ENCODE results near the gene BCAS3. TPM values are rescaled to one million over a fixed set of nuclear protein-coding genes. Genes with fewer than 3 reads are reported as not detected.

Gene BCAS3
- polyA plus RNA-seq, 1 donor from 2014 or later = 21.6 TPM

GRCh38 chr17:60641126-60641525, 36.5 kb upstream of the BCAS3 start:
- Histone ChIP-seq H3K4me2 (ENCODE audit: low read length) (no peak overlapping the region), H2AFZ (ENCODE audit: low read depth, low read length) (no peak overlapping the region), H4K20me1 (ENCODE audit: insufficient read depth) (no peaks in the 10 kb centered on the region), H3K4me3 (ENCODE audit: low read length) (no peak overlapping the region), H3K36me3 (ENCODE audit: insufficient read depth, low read length) (no peaks in the 10 kb centered on the region), H3K9ac (ENCODE audit: low read length) (no peak overlapping the region), H3K27ac (ENCODE audit: low read length) (no peak overlapping the region), H3K79me2 (replicated peaks; ENCODE audit: insufficient read depth, low read length) (no peaks in the 10 kb centered on the region), H3K9me3 (ENCODE audit: low read length) (no peaks in the 10 kb centered on the region), H3K27me3 (ENCODE audit: insufficient read depth, low read depth, low read length) (no peaks in the 10 kb centered on the region), H3K9me2 (ENCODE audit: insufficient read depth, low read length) (no peaks in the 10 kb centered on the region), H3F3A (ENCODE audit: insufficient read depth, low read length, poor library complexity, severe bottlenecking) (no peaks in the 10 kb centered on the region)
- TF ChIP-seq MXI1 (conservative IDR thresholded peaks at IDR 0.05; ENCODE audit: poor library complexity, severe bottlenecking) (no peak), TAF1 (IDR thresholded peaks at IDR 0.05; ENCODE audit: low read depth) (no peak), SMC3 (conservative IDR thresholded peaks at IDR 0.05; ENCODE audit: poor library complexity) (no peak), REST (IDR thresholded peaks at IDR 0.05; ENCODE audit: borderline replicate concordance) (no peak), EZH2 (IDR thresholded peaks at IDR 0.05; ENCODE audit: borderline replicate concordance, insufficient read depth, low read length, poor library complexity, severe bottlenecking) (no peak), RAD21 (conservative IDR thresholded peaks at IDR 0.05) (no peak), POLR2AphosphoS5 (IDR thresholded peaks at IDR 0.05) (no peak), CTCF (IDR thresholded peaks at IDR 0.05; ENCODE audit: poor library complexity, severe bottlenecking) (no peak), EP300 (conservative IDR thresholded peaks at IDR 0.05; ENCODE audit: poor library complexity, severe bottlenecking) (no peak)

- Histone ChIP-seq H3K9me2 (ENCODE audit: insufficient read depth, low read length) (no peaks in the 10 kb centered on the region), H3K79me2 (replicated peaks; ENCODE audit: insufficient read depth, low read length) (no peaks in the 10 kb centered on the region), H3K36me3 (ENCODE audit: insufficient read depth, low read length) (no peaks in the 10 kb centered on the region), H3K4me2 (ENCODE audit: low read length) (no peak overlapping the region), H3K4me3 (ENCODE audit: low read length) (no peak overlapping the region), H3K27me3 (ENCODE audit: insufficient read depth, low read depth, low read length) (no peaks in the 10 kb centered on the region), H3K9ac (ENCODE audit: low read length) (no peak overlapping the region), H3K9me3 (ENCODE audit: low read length) (no peaks in the 10 kb centered on the region), H2AFZ (ENCODE audit: low read depth, low read length) (no peak overlapping the region), H4K20me1 (ENCODE audit: insufficient read depth) (no peaks in the 10 kb centered on the region), H3F3A (ENCODE audit: insufficient read depth, low read length, poor library complexity, severe bottlenecking) (no peaks in the 10 kb centered on the region), H3K27ac (ENCODE audit: low read length) (no peak overlapping the region)
- no peak for TF ChIP-seq REST (IDR thresholded peaks at IDR 0.05; ENCODE audit: borderline replicate concordance)
- TF ChIP-seq CTCF (IDR thresholded peaks at IDR 0.05; ENCODE audit: poor library complexity, severe bottlenecking) = peak; percentile 62
- no peak for TF ChIP-seq EP300 (conservative IDR thresholded peaks at IDR 0.05; ENCODE audit: poor library complexity, severe bottlenecking)
- no peak for TF ChIP-seq TAF1 (IDR thresholded peaks at IDR 0.05; ENCODE audit: low read depth)
- TF ChIP-seq RAD21 (conservative IDR thresholded peaks at IDR 0.05) = peak; percentile 62
- no peak for TF ChIP-seq MXI1 (conservative IDR thresholded peaks at IDR 0.05; ENCODE audit: poor library complexity, severe bottlenecking)
- TF ChIP-seq POLR2AphosphoS5 (IDR thresholded peaks at IDR 0.05) = no peak
- peak; percentile 49 for TF ChIP-seq SMC3 (conservative IDR thresholded peaks at IDR 0.05; ENCODE audit: poor library complexity)
- no peak for TF ChIP-seq EZH2 (IDR thresholded peaks at IDR 0.05; ENCODE audit: borderline replicate concordance, insufficient read depth, low read length, poor library complexity, severe bottlenecking)
Measured at GRCh38 chr17:60641810-60642220, 35.8 kb upstream of the BCAS3 start.
